Activated T-cell treated with anti-CD3 and anti-CD28 coated beads, Interleukin-2, amount 50 U/mL, for 24 hours (primary cell): ENCODE measurements around the gene PCED1B.
"Not testable (repeated sequence)": the region's sequence is repeated elsewhere in the genome, so short reads cannot be mapped to it uniquely, and the experiment has no call there.

Experiments
- DNase-seq: peaks from one replicate; pipeline ENCODE4 v3.0.0-alpha.2; 2020
- H3K27ac Mint-ChIP-seq: 2 replicates; pipeline ENCODE4 v1.8.0; 2020; ENCODE audit warnings: mild to moderate bottlenecking, mixed read lengths
- H3K27me3 Mint-ChIP-seq: 2 replicates; pipeline ENCODE4 v1.8.0; 2020; ENCODE audit warnings: mixed read lengths
- H3K36me3 Mint-ChIP-seq: 2 replicates; pipeline ENCODE4 v1.8.0; 2020; ENCODE audit warnings: low read depth, mixed read lengths
- H3K4me1 Mint-ChIP-seq: 2 replicates; pipeline ENCODE4 v1.8.0; 2020; ENCODE audit warnings: low read depth, mixed read lengths
- H3K4me3 Mint-ChIP-seq: 2 replicates; pipeline ENCODE4 v1.8.0; 2020; ENCODE audit warnings: mild to moderate bottlenecking, moderate library complexity, mixed read lengths
- H3K9me3 Mint-ChIP-seq: 2 replicates; pipeline ENCODE4 v1.8.0; 2020; ENCODE audit warnings: mixed read lengths

Gene PCED1B

DNA sequence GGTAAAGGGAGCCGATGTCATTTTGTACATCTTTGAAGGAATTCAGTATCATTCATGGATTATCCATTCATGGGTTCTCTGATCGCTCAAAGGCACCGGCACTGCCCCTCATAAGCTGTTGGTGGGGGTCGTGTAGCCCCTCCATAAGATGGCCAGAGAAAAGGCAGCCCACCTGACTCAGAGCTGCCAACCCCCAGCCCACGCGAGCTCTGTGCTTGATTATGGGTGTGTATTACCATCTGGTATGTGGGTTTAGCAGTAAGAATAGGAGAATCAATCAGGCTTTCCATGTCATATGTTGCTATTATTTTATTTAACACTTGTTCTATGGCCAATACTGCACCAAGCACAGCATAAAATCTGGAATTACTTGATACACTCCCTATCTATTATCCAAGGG is 32.4 kb downstream of the PCED1B start:
- H3K9me3 Mint-ChIP-seq = no peaks in the 10 kb centered on the region
- peak overlapping the region; percentile 52 for H3K4me3 Mint-ChIP-seq
- peaks cover 50% of the 10 kb centered on the region for H3K4me1 Mint-ChIP-seq
- H3K36me3 Mint-ChIP-seq = peaks cover 53% of the 10 kb centered on the region
- DNase-seq = no peak
- H3K27me3 Mint-ChIP-seq = no peaks in the 10 kb centered on the region
- peak overlapping the region; percentile 87 for H3K27ac Mint-ChIP-seq

GRCh38 chr12:47112679-47113078 is 33.3 kb downstream of the PCED1B start:
- no peak overlapping the region for H3K27ac Mint-ChIP-seq
- H3K36me3 Mint-ChIP-seq = peaks cover 50% of the 10 kb centered on the region
- H3K9me3 Mint-ChIP-seq = no peaks in the 10 kb centered on the region
- H3K27me3 Mint-ChIP-seq = no peaks in the 10 kb centered on the region
- DNase-seq = no peak
- no peak overlapping the region for H3K4me3 Mint-ChIP-seq
- H3K4me1 Mint-ChIP-seq = peaks cover 51% of the 10 kb centered on the region

DNA sequence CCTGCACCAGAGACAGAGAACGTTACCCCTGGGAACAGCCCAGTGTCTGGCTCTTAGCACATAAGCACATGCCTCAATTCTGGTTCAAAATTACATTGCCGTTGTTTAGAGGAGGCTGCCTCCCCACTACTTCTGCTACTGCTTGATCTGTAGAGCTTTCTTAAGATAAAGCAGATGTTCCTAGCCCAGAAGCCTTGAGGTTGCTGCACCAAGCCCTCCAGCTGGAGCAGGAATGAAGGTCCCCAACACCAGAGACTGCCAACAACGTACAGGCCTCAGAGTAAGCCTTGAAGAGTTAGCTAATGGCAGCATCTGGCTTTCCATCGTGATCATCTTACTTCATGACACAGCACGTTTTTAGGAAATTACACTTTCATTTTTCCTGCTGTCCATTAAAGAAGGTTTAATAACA is 35.1 kb downstream of the PCED1B start:
- Mint-ChIP-seq H3K27me3 (no peaks in the 10 kb centered on the region), H3K4me3 (no peak overlapping the region), H3K36me3 (peaks cover 52% of the 10 kb centered on the region), H3K27ac (no peak overlapping the region), H3K9me3 (no peaks in the 10 kb centered on the region), H3K4me1 (peaks cover 50% of the 10 kb centered on the region)
- DNase-seq = no peak

DNA sequence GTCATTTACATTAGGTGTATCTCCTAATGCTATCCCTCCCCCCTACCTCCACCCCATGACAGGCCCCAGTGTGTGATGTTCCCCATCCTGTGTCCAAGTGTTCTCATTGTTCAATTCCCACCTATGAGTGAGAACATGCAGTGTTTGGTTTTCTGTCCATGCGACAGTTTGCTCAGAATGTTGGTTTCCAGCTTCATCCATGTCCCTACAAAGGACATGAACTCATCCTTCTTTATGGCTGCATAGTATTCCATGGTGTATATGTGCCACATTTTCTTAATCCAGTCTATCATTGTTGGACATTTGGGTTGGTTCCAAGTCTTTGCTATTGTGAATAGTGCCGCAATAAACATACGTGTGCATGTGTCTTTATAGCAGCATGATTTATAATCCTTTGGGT is 37.9 kb downstream of the PCED1B start:
- not testable (repeated sequence) for H3K27me3 Mint-ChIP-seq

GRCh38 chr12:47120736-47121135 is 41.3 kb downstream of the PCED1B start:
- H3K4me1 Mint-ChIP-seq = peaks cover 57% of the 10 kb centered on the region

More for the DNA sequence above, 37.9 kb downstream of the PCED1B start:
- H3K4me1 Mint-ChIP-seq = peaks cover 45% of the 10 kb centered on the region
- DNase-seq, H3K9me3 Mint-ChIP-seq, H3K4me3 Mint-ChIP-seq, H3K27ac Mint-ChIP-seq: not testable (repeated sequence)
- peaks cover 47% of the 10 kb centered on the region for H3K36me3 Mint-ChIP-seq

GRCh38 chr12:47121146-47121545 is 41.7 kb downstream of the PCED1B start:
- no peak for DNase-seq
- Mint-ChIP-seq H3K4me1 (peaks cover 57% of the 10 kb centered on the region), H3K36me3 (peaks cover 31% of the 10 kb centered on the region), H3K27ac (peak overlapping the region; percentile 98), H3K27me3 (no peaks in the 10 kb centered on the region), H3K4me3 (peak overlapping the region; percentile 62), H3K9me3 (no peaks in the 10 kb centered on the region)

More at GRCh38 chr12:47120736-47121135, 41.3 kb downstream of the PCED1B start:
- H3K27me3 Mint-ChIP-seq = no peaks in the 10 kb centered on the region
- H3K27ac Mint-ChIP-seq = peak overlapping the region; percentile 98
- no peak for DNase-seq
- H3K9me3 Mint-ChIP-seq = no peaks in the 10 kb centered on the region
- H3K4me3 Mint-ChIP-seq = peak overlapping the region; percentile 62
- H3K36me3 Mint-ChIP-seq = peaks cover 34% of the 10 kb centered on the region

DNA sequence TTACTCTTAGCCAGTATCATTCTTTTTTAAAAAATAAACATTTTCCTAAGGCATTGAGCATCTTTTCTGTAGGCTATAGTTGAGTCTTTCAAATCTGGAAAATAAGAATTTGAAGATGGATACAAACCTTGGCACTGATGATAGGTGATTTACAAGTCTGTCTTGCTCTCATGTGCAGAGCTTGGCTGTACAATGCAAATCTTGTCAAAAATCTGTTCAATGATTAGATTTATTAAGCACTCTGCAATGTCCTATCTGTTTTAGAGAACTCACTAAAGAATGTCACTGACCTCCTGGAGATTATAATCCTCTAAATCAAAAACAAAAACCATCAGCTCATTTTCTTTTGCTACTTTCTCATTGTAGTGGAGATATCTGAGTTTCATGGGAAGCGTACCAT is 43.2 kb downstream of the PCED1B start:
- no peak for DNase-seq
- H3K27me3 Mint-ChIP-seq = no peaks in the 10 kb centered on the region
- no peaks in the 10 kb centered on the region for H3K9me3 Mint-ChIP-seq
- peaks cover 60% of the 10 kb centered on the region for H3K4me1 Mint-ChIP-seq
- no peak overlapping the region for H3K4me3 Mint-ChIP-seq
- H3K36me3 Mint-ChIP-seq = peaks cover 24% of the 10 kb centered on the region
- no peak overlapping the region for H3K27ac Mint-ChIP-seq

- DNase-seq = no peak
- no peak overlapping the region for H3K4me3 Mint-ChIP-seq
- no peaks in the 10 kb centered on the region for H3K9me3 Mint-ChIP-seq
- peaks cover 56% of the 10 kb centered on the region for H3K4me1 Mint-ChIP-seq
- H3K27ac Mint-ChIP-seq = no peak overlapping the region
- H3K27me3 Mint-ChIP-seq = no peaks in the 10 kb centered on the region
- H3K36me3 Mint-ChIP-seq = peaks cover 17% of the 10 kb centered on the region
Measured at GRCh38 chr12:47123730-47124129, 44.3 kb downstream of the PCED1B start.

DNA sequence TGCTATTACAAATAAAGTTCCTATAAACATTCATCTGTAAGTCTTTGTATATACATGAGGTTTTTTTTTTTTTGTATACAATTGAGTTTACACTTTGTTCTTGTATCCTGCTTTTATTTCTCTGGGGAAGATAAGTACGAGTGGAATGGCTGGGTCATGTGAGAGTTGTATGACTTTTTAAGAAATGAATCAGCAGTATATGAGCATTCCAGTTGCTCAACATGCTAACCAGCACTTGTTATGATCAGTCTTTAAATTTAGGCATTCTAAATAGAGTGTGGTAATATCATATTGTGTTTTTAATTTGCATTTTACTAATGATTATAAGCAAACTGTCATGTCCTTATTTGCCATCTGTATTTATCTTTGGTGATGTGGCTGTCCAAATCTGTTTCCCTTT is 45.0 kb downstream of the PCED1B start:
- Mint-ChIP-seq H3K9me3 (no peaks in the 10 kb centered on the region), H3K4me1 (peaks cover 52% of the 10 kb centered on the region), H3K4me3 (no peak overlapping the region), H3K27ac (no peak overlapping the region), H3K27me3 (no peaks in the 10 kb centered on the region), H3K36me3 (peaks cover 12% of the 10 kb centered on the region)
- no peak for DNase-seq

DNA sequence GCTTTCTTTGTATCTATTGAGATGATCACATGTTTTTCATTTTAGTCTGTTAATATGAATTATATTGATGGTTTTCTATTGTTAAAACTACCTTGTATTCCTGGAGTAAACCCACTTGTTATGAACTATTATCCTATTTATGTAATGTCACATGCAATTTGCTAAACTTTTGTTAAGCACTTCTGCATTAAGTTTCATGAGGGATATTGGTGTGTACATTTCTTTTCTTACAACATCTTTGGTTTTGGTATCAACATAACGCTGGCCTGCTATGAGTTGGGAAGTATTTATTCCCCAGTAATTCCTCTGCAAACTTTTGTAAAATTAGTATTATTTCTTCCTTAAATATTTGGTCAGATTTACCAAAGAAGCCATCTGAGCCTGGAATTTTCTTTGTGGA is 46.8 kb downstream of the PCED1B start:
- Mint-ChIP-seq H3K4me3 (no peak overlapping the region), H3K36me3 (peaks cover 8% of the 10 kb centered on the region), H3K9me3 (no peaks in the 10 kb centered on the region), H3K27ac (no peak overlapping the region), H3K4me1 (peaks cover 39% of the 10 kb centered on the region), H3K27me3 (no peaks in the 10 kb centered on the region)
- no peak for DNase-seq

- Mint-ChIP-seq H3K9me3 (no peaks in the 10 kb centered on the region), H3K4me1 (peaks cover 14% of the 10 kb centered on the region), H3K4me3 (no peak overlapping the region), H3K27ac (no peak overlapping the region), H3K36me3 (peaks cover 19% of the 10 kb centered on the region), H3K27me3 (no peaks in the 10 kb centered on the region)
- DNase-seq = no peak
Measured at GRCh38 chr12:47131011-47131410, 51.6 kb downstream of the PCED1B start.

DNA sequence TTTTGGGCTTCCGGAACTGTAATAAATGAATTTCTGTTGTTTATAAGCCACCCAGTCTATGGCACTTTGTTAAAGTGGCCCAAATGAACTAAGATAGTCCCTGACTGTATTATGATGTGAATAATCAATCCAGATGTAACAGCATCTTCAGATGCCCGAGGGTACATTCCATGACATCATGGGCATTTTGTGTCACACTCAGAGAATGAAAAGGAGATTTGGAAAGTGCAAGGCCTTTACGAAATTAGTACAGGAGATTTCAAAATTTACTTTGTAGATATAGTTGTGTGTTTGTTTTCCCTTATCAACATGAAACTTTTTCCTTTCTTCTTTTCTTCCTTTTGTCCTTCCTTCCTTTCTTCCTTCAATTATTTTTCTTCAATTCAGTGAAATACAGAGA is 54.6 kb downstream of the PCED1B start:
- peak overlapping the region; percentile 22 for H3K27ac Mint-ChIP-seq
- peaks cover under 1% of the 10 kb centered on the region for H3K9me3 Mint-ChIP-seq
- H3K27me3 Mint-ChIP-seq = no peaks in the 10 kb centered on the region
- H3K4me1 Mint-ChIP-seq = peaks cover 12% of the 10 kb centered on the region
- H3K36me3 Mint-ChIP-seq = peaks cover 28% of the 10 kb centered on the region
- H3K4me3 Mint-ChIP-seq = no peak overlapping the region
- no peak for DNase-seq

DNA sequence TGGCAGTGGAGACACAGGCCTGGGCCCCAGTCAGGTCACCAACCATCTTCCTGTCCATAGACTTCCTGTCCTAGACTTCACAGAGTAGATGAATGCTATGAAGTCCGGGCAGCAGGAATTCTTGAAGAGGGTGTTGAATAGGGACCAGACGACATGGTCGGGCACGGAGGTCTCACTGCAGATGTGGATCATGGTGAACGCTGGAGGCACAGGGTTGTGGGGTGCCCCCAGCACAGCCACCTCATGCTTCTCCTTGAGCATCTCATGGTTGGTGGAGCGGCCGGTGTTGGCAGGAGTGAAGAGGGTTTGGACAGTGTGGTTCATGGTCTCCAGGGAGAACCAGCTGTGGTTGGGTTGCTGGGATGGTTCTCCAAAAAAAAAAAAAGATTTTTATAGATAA is 56.2 kb downstream of the PCED1B start:
- Mint-ChIP-seq H3K9me3 (peaks cover 9% of the 10 kb centered on the region), H3K4me3 (no peak overlapping the region), H3K27me3 (no peaks in the 10 kb centered on the region), H3K4me1 (peaks cover 16% of the 10 kb centered on the region), H3K36me3 (peaks cover 39% of the 10 kb centered on the region), H3K27ac (no peak overlapping the region)
- no peak for DNase-seq

DNA sequence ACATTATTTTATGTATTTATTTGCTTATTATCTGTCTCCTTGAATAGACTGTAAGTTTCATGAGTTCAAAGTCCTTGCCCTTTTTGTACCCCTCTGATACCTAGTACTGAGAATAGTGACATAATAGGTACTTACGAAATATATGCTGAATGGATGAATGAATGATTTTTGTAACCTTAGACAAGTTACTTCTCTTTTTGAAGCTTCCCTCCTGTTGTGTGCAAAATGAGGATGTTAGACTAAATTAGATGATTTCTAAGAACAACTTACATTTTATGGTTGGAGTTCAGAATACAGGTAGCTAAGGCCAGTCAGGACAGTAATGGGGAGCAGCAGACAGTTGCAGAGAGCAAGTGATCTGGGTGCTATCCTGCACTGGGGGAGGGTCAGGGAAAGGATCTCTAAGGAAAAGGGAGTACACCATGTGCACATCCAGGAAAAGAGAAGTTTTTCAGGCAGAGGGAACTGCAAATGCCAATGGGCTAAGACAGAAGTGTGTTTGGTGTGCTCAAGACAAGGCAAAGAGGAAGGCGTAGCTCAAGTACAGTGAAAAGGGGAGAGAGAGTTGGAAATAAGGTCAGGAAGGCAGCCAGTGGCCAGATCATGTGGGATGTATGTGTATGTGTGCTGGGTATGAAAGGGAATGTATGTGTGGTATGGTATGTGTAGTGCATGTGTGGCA is 59.7 kb downstream of the PCED1B start:
- no peak overlapping the region for H3K4me3 Mint-ChIP-seq
- no peak for DNase-seq
- H3K9me3 Mint-ChIP-seq = peaks cover 9% of the 10 kb centered on the region
- H3K36me3 Mint-ChIP-seq = peaks cover 58% of the 10 kb centered on the region
- no peak overlapping the region for H3K27ac Mint-ChIP-seq
- H3K4me1 Mint-ChIP-seq = peaks cover 13% of the 10 kb centered on the region
- H3K27me3 Mint-ChIP-seq = no peaks in the 10 kb centered on the region

- Mint-ChIP-seq H3K27ac (no peak overlapping the region), H3K4me1 (peaks cover 32% of the 10 kb centered on the region), H3K9me3 (peaks cover 9% of the 10 kb centered on the region), H3K27me3 (no peaks in the 10 kb centered on the region), H3K36me3 (peaks cover 42% of the 10 kb centered on the region), H3K4me3 (no peak overlapping the region)
- no peak for DNase-seq
Measured at GRCh38 chr12:47141459-47141858, 62.0 kb downstream of the PCED1B start.

GRCh38 chr12:47144769-47145168 is 65.3 kb downstream of the PCED1B start:
- Mint-ChIP-seq H3K9me3 (peaks cover under 1% of the 10 kb centered on the region), H3K27ac (peak overlapping the region; percentile 26), H3K27me3 (no peaks in the 10 kb centered on the region), H3K4me1 (peaks cover 36% of the 10 kb centered on the region), H3K4me3 (no peak overlapping the region), H3K36me3 (peaks cover 32% of the 10 kb centered on the region)
- DNase-seq = no peak
